Endothelial cell of umbilical vein (primary cell): ENCODE measurements around the gene PGAM5. TPM values are rescaled to one million over a fixed set of nuclear protein-coding genes. Genes with fewer than 3 reads are reported as not detected.

Experiments used
- BruUV-seq: library from RNA; stranded (reverse); fragments of 400-500 nt; replicated peaks from 2 replicates; lab custom pipeline; 2021; lab: Mats Ljungman, UMichigan
- CTCF ChIA-PET: fragments of 300-600, 350-600 bp; sonication (Branson Sonifier 250); formaldehyde crosslinking; loops from one replicate; lab custom pipeline; 2021; ENCODE audit warnings: antibody characterized with exemption, inconsistent platforms; lab: Charles Lee
- POLR2A ChIA-PET: fragments of 300-600, 350-600 bp; sonication (Branson Sonifier 250); formaldehyde crosslinking; loops from one replicate; lab custom pipeline; 2021; ENCODE audit warnings: antibody characterized with exemption, inconsistent platforms; lab: Charles Lee
- DNase-seq: peaks from one replicate; pipeline ENCODE4 v3.0.0-alpha.2; 2011; ENCODE audit warnings: low read depth, low spot score
- FAIRE-seq: peaks from 2 replicates; lab custom pipeline; 2011; peaks lifted over from hg19 to GRCh38; lab: Jason Lieb, UNC
- H2AFZ ChIP-seq: 2 replicates; pipeline ENCODE4 v1.6.0; 2012; ENCODE audit warnings: low read depth, low read length, control low read depth, inconsistent platforms
- H3K27ac ChIP-seq: 2 replicates; pipeline ENCODE4 v1.5.1; 2011; ENCODE audit warnings: low read depth, mild to moderate bottlenecking, control low read depth, low read length, moderate library complexity; ENCODE audit not compliant: insufficient read depth
- H3K27me3 ChIP-seq, 2 experiments: 2 replicates each; pipeline versions ENCODE4 v1.6.0 to v1.6.1; 2011; ENCODE audit warnings: low read length in 2 of 2, mixed read lengths in 1 of 2; ENCODE audit not compliant: control insufficient read depth in 2 of 2, insufficient read depth in 2 of 2
- H3K36me3 ChIP-seq, 2 experiments: 2 replicates in 1 of 2; 3 replicates in 1 of 2; pipeline ENCODE4 v1.5.1; 2011; ENCODE audit warnings: low read length in 2 of 2, mild to moderate bottlenecking in 1 of 2, moderate library complexity in 1 of 2; ENCODE audit not compliant: control insufficient read depth in 2 of 2, insufficient read depth in 2 of 2; ENCODE audit errors: extremely low read depth in 1 of 2
- H3K4me1 ChIP-seq: 3 replicates; pipeline ENCODE4 v1.5.1; 2011; ENCODE audit warnings: mild to moderate bottlenecking, low read length; ENCODE audit not compliant: control insufficient read depth, insufficient read depth; ENCODE audit errors: extremely low read depth
- H3K4me2 ChIP-seq: 2 replicates; pipeline ENCODE4 v1.6.1; 2011; ENCODE audit warnings: low read length, control low read depth, mixed read lengths; ENCODE audit not compliant: insufficient read depth
- H3K4me3 ChIP-seq, 3 experiments: fragments of 200-600 bp in 1 of 3; sonication (generic), shearing (Covaris generic) in 1 of 3; replicated peaks in 1 of 3; 2 replicates each; pipeline ENCODE4 v1.5.1; 2011 to 2016; ENCODE audit warnings: control low read depth in 3 of 3, low read length in 3 of 3, mild to moderate bottlenecking in 2 of 3, inconsistent platforms in 1 of 3, low read depth in 1 of 3, moderate library complexity in 1 of 3; ENCODE audit not compliant: insufficient read depth in 1 of 3
- H3K79me2 ChIP-seq: 2 replicates; pipeline ENCODE4 v1.6.0; 2012; ENCODE audit warnings: low read length, inconsistent platforms; ENCODE audit not compliant: control insufficient read depth, insufficient read depth
- H3K9ac ChIP-seq: replicated peaks from 2 replicates; pipeline ENCODE3; 2011; ENCODE audit warnings: low read length, control low read depth; ENCODE audit not compliant: insufficient read depth; ENCODE audit errors: extremely low read depth
- H3K9me1 ChIP-seq: replicated peaks from 3 replicates; pipeline ENCODE4 v1.6.0; 2011; ENCODE audit warnings: mild to moderate bottlenecking, low read length; ENCODE audit not compliant: control insufficient read depth, insufficient read depth; ENCODE audit errors: extremely low read depth
- H3K9me3 ChIP-seq: replicated peaks from 2 replicates; pipeline ENCODE4 v1.5.1; 2012; ENCODE audit warnings: low read length, inconsistent platforms; ENCODE audit not compliant: control insufficient read depth, insufficient read depth
- H4K20me1 ChIP-seq: replicated peaks from 2 replicates; pipeline ENCODE3; 2011; ENCODE audit warnings: mild to moderate bottlenecking, low read length; ENCODE audit not compliant: control insufficient read depth, insufficient read depth; ENCODE audit errors: extremely low read depth
- EZH2 ChIP-seq: IDR thresholded peaks from 2 replicates; pipeline ENCODE4 v1.6.1; 2012; ENCODE audit warnings: borderline replicate concordance, low read depth, mild to moderate bottlenecking, moderate library complexity, low read length, inconsistent platforms; ENCODE audit not compliant: severe bottlenecking
- FOS ChIP-seq: IDR thresholded peaks from 2 replicates; pipeline ENCODE4 v1.6.1; 2011; ENCODE audit warnings: mild to moderate bottlenecking, low read length, moderate library complexity, borderline replicate concordance; ENCODE audit not compliant: insufficient read depth
- GATA2 ChIP-seq: IDR thresholded peaks from 2 replicates; pipeline ENCODE4 v1.7.0; 2011; ENCODE audit warnings: low read depth, mild to moderate bottlenecking, moderate library complexity, mixed read lengths, low read length; ENCODE audit not compliant: insufficient read length, insufficient read depth
- JUN ChIP-seq: IDR thresholded peaks from 2 replicates; pipeline ENCODE4 v1.6.1; 2011; ENCODE audit warnings: borderline replicate concordance, low read depth; ENCODE audit not compliant: insufficient read length, insufficient read depth
- MYC ChIP-seq: IDR thresholded peaks from one replicate; pipeline ENCODE4 v1.6.1; 2011; ENCODE audit warnings: mild to moderate bottlenecking, low read depth, low read length
- POLR2A ChIP-seq: IDR thresholded peaks from 2 replicates; pipeline ENCODE4 v1.6.1; 2012; ENCODE audit warnings: low read depth, mild to moderate bottlenecking, control low read depth, low read length
- POLR2AphosphoS5 ChIP-seq: IDR thresholded peaks from 2 replicates; pipeline ENCODE4 v1.6.1; 2012; ENCODE audit warnings: low read depth, mild to moderate bottlenecking, control low read depth, low read length, moderate library complexity; ENCODE audit not compliant: insufficient read depth
- dilution Hi-C: fragments of 300-500 bp; cut with MboI; formaldehyde crosslinking; loops from one replicate; pipeline ENCODE4 v1.15.0; 2019; ENCODE audit warnings: low sequenced_read_pairs; ENCODE audit not compliant: extremely low pct_ligation_motif_present
- intact Hi-C: fragments of 100-400 bp; cut with micrococcal nuclease; formaldehyde crosslinking; loops from one replicate; pipeline ENCODE4 v1.10.0; 2022
- polyA plus RNA-seq, 4 experiments: library from polyadenylated mRNA; depleted of rRNA in 3 of 4; stranded (reverse) in 3 of 4; unstranded in 1 of 4; fragments of >200 nt; gene quantifications; 2 replicates each; pipeline versions ENCODE4 v1.2.1 to v1.2.3, GENCODE V29; 2011 to 2012; ENCODE audit warnings: missing spikeins in 1 of 4
- total RNA-seq: library from RNA; stranded (reverse); gene quantifications from 2 replicates; pipeline ENCODE4 v1.2.3, GENCODE V29; 2021
- TF ChIP-seq, protein P1 (sequence below): IDR thresholded peaks from 2 replicates; pipeline ENCODE4 v1.6.1; 2011; ENCODE audit not compliant: insufficient read depth, insufficient read length
- TF ChIP-seq, protein P2 (sequence below), 2 donors: IDR thresholded peaks; 1 replicate in 1 of 2; 2 replicates in 1 of 2; pipeline ENCODE4 v1.5.1; 2011; ENCODE audit warnings: low read length in 2 of 2, mild to moderate bottlenecking in 2 of 2, moderate library complexity in 2 of 2, control low read depth in 1 of 2, inconsistent platforms in 1 of 2, low read depth in 1 of 2; ENCODE audit not compliant: insufficient read depth in 1 of 2; ENCODE audit errors: extremely low read depth in 1 of 2

Gene PGAM5
- total and polyA plus RNA-seq, 2 donors (not counting 3 experiments of a cell fraction or from before 2014, with no cell fraction given), result 23.1 to 52.8 TPM

DNA sequence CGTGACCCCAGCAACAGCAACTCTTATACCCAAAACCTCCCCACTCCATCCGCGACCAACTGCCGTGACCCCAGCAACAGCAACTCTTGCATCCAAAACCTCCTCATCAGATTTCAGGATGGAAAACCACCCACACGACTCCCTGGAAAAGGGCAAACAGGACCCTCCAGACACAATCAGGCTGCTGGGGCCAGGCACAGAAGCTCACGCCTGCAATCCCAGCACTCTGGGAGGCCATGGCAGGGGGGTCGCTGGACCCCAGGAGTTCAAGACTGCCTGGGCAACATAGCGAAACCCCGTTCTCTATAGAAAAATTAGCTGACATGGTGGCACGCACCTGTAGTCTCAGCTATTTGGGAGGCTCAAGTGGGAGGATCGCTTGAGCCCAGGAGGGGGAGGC lies 19.7 kb downstream of the PGAM5 start:
- no peak overlapping the region for H3K4me3 ChIP-seq
- peaks cover 28 to 51% of the 10 kb centered on the region in 2 experiments for H3K36me3 ChIP-seq
- ChIA-PET CTCF (no interaction called here), POLR2A (no interaction called here)
- no peak overlapping the region for H3K4me2 ChIP-seq
- H4K20me1 ChIP-seq, result no peaks in the 10 kb centered on the region
- no TSS peak for BruUV-seq
- no peak overlapping the region for H2AFZ ChIP-seq
- peaks cover 6% of the 10 kb centered on the region for H3K79me2 ChIP-seq
- H3K4me1 ChIP-seq, result no peaks in the 10 kb centered on the region
- TF ChIP-seq POLR2A (no peak), FOS (no peak), MYC (no peak), POLR2AphosphoS5 (no peak), EZH2 (no peak), JUN (no peak), GATA2 (no peak)
- TF ChIP-seq, protein P1, sequence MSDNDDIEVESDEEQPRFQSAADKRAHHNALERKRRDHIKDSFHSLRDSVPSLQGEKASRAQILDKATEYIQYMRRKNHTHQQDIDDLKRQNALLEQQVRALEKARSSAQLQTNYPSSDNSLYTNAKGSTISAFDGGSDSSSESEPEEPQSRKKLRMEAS, result no peak
- TF ChIP-seq, protein P2, sequence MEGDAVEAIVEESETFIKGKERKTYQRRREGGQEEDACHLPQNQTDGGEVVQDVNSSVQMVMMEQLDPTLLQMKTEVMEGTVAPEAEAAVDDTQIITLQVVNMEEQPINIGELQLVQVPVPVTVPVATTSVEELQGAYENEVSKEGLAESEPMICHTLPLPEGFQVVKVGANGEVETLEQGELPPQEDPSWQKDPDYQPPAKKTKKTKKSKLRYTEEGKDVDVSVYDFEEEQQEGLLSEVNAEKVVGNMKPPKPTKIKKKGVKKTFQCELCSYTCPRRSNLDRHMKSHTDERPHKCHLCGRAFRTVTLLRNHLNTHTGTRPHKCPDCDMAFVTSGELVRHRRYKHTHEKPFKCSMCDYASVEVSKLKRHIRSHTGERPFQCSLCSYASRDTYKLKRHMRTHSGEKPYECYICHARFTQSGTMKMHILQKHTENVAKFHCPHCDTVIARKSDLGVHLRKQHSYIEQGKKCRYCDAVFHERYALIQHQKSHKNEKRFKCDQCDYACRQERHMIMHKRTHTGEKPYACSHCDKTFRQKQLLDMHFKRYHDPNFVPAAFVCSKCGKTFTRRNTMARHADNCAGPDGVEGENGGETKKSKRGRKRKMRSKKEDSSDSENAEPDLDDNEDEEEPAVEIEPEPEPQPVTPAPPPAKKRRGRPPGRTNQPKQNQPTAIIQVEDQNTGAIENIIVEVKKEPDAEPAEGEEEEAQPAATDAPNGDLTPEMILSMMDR (IDR thresholded peaks at IDR 0.05; ENCODE audit: extremely low read depth in 1 of 2, insufficient read depth in 1 of 2, low read depth in 1 of 2, low read length in 2 of 2), result no peak
- intact Hi-C loops, result no loop called here
- FAIRE-seq (no peak), DNase-seq (no peak)
- no peak overlapping the region for H3K27ac ChIP-seq
- dilution Hi-C loops, result no loop called here
- H3K9me1 ChIP-seq, result no peaks in the 10 kb centered on the region
- no peaks in the 10 kb centered on the region for H3K27me3 ChIP-seq
- H3K9me3 ChIP-seq, result no peaks in the 10 kb centered on the region
- H3K9ac ChIP-seq, result no peak overlapping the region
